ENCODE results near the gene PPARD. TPM values are rescaled to one million over a fixed set of nuclear protein-coding genes. Genes with fewer than 3 reads are reported as not detected.
A peak's percentile ranks its signal among the peaks of the same experiment; 100 is the strongest.

Gene PPARD
- total and polyA plus RNA-seq, 2 experiments from 2014 or later: 15.9 to 21.7 TPM

GRCh38 chr6:35412102-35412501, 69.7 kb downstream of the PPARD start:
- no peak overlapping the region for H3K4me2 ChIP-seq (ENCODE audit: unreplicated experiment)
- H2AFZ ChIP-seq: no peak overlapping the region
- H3K27me3 ChIP-seq (replicated peaks; ENCODE audit: insufficient read depth): no peaks in the 10 kb centered on the region
- H3K9me3 ChIP-seq (ENCODE audit: low read depth): no peaks in the 10 kb centered on the region
- peaks cover 4% of the 10 kb centered on the region for H3K4me1 ChIP-seq (ENCODE audit: insufficient read depth)
- H3K36me3 ChIP-seq (ENCODE audit: low read depth): no peaks in the 10 kb centered on the region
- WGBS, 2 experiments (ENCODE audit: low coverage in 1 of 2, low lambda C conversion rate in 2 of 2, missing lambda C conversion rate in 2 of 2): 91 to 94% methylated on average over 6 to 8 of the region's 8 CpGs
- DNase-seq: no peak
- 0 out of 2 replicates have a peak, but pooled peaks cover 5% of the 10 kb centered on the region for H3F3A ChIP-seq (ENCODE audit: insufficient read depth)
- no peak overlapping the region for H3K27ac ChIP-seq
- no peaks in the 10 kb centered on the region for H3K9me2 ChIP-seq (ENCODE audit: insufficient read depth)
- in situ Hi-C loops (cut with MboI): no loop called here
- no peak overlapping the region for H3K4me3 ChIP-seq
- peaks cover 35% of the 10 kb centered on the region for H3K79me2 ChIP-seq (ENCODE audit: insufficient read depth)
- H4K20me1 ChIP-seq (ENCODE audit: insufficient read depth): no peaks in the 10 kb centered on the region
- no peak overlapping the region for H3K9ac ChIP-seq
- TF ChIP-seq EZH2 (IDR thresholded peaks at IDR 0.05; ENCODE audit: insufficient read depth, poor library complexity, severe bottlenecking): no peak
- no peak for TF ChIP-seq EZH2phosphoT487 (IDR thresholded peaks at IDR 0.05; ENCODE audit: insufficient read depth, low read depth)

GRCh38 chr6:35413911-35414310, 71.6 kb downstream of the PPARD start:
- DNase-seq: no peak
- WGBS, 2 experiments (ENCODE audit: low coverage in 1 of 2, low lambda C conversion rate in 2 of 2, missing lambda C conversion rate in 2 of 2): 93 to 96% methylated on average over 6 of the region's 6 CpGs
- TF ChIP-seq EZH2phosphoT487 (IDR thresholded peaks at IDR 0.05; ENCODE audit: insufficient read depth, low read depth) (no peak), EZH2 (IDR thresholded peaks at IDR 0.05; ENCODE audit: insufficient read depth, poor library complexity, severe bottlenecking) (no peak)
- no peak overlapping the region for H3K9ac ChIP-seq
- no peak overlapping the region for H2AFZ ChIP-seq
- H3K79me2 ChIP-seq (ENCODE audit: insufficient read depth): peaks cover 32% of the 10 kb centered on the region
- H3K9me2 ChIP-seq (ENCODE audit: insufficient read depth): no peaks in the 10 kb centered on the region
- no peak overlapping the region for H3K4me3 ChIP-seq
- H4K20me1 ChIP-seq (ENCODE audit: insufficient read depth): no peaks in the 10 kb centered on the region
- no peaks in the 10 kb centered on the region for H3K27me3 ChIP-seq (replicated peaks; ENCODE audit: insufficient read depth)
- no peak overlapping the region for H3K4me2 ChIP-seq (ENCODE audit: unreplicated experiment)
- no peak overlapping the region for H3K27ac ChIP-seq
- in situ Hi-C loops (cut with MboI): no loop called here
- H3K36me3 ChIP-seq (ENCODE audit: low read depth): no peaks in the 10 kb centered on the region
- H3F3A ChIP-seq (ENCODE audit: insufficient read depth): 0 out of 2 replicates have a peak, but pooled peaks cover 5% of the 10 kb centered on the region
- H3K4me1 ChIP-seq (ENCODE audit: insufficient read depth): peaks cover 4% of the 10 kb centered on the region
- no peaks in the 10 kb centered on the region for H3K9me3 ChIP-seq (ENCODE audit: low read depth)

GRCh38 chr6:35415065-35415891, 72.9 kb downstream of the PPARD start:
- Histone ChIP-seq H3F3A (ENCODE audit: insufficient read depth) (0 out of 2 replicates have a peak, but pooled peaks cover 5% of the 10 kb centered on the region), H3K27ac (peak overlapping the region; percentile 45), H3K9ac (peak overlapping the region; percentile 10; the same call in 1 of the 2 replicates), H2AFZ (no peak overlapping the region), H3K79me2 (ENCODE audit: insufficient read depth) (peaks cover 23% of the 10 kb centered on the region), H3K27me3 (replicated peaks; ENCODE audit: insufficient read depth) (no peaks in the 10 kb centered on the region), H3K9me2 (ENCODE audit: insufficient read depth) (no peaks in the 10 kb centered on the region), H3K4me1 (ENCODE audit: insufficient read depth) (peaks cover 12% of the 10 kb centered on the region), H3K4me2 (ENCODE audit: unreplicated experiment) (no peak overlapping the region), H3K4me3 (no peak overlapping the region), H3K9me3 (ENCODE audit: low read depth) (no peaks in the 10 kb centered on the region), H4K20me1 (ENCODE audit: insufficient read depth) (no peaks in the 10 kb centered on the region), H3K36me3 (ENCODE audit: low read depth) (no peaks in the 10 kb centered on the region)
- TF ChIP-seq EZH2phosphoT487 (IDR thresholded peaks at IDR 0.05; ENCODE audit: insufficient read depth, low read depth): no peak
- no peak for TF ChIP-seq EZH2 (IDR thresholded peaks at IDR 0.05; ENCODE audit: insufficient read depth, poor library complexity, severe bottlenecking)
- DNase-seq: peak; percentile 94
- 57 to 60% methylated on average over 7 of the region's 7 CpGs for WGBS, 2 experiments (ENCODE audit: low coverage in 1 of 2, low lambda C conversion rate in 2 of 2, missing lambda C conversion rate in 2 of 2)
- in situ Hi-C loops (cut with MboI): no loop called here

- H3K27ac ChIP-seq: no peak overlapping the region
- H3K4me2 ChIP-seq (ENCODE audit: unreplicated experiment): no peak overlapping the region
- in situ Hi-C loops (cut with MboI): no loop called here
- H3K9me3 ChIP-seq (ENCODE audit: low read depth): no peaks in the 10 kb centered on the region
- H3K36me3 ChIP-seq (ENCODE audit: low read depth): no peaks in the 10 kb centered on the region; the same call in 1 of the 2 replicates
- no peaks in the 10 kb centered on the region for H4K20me1 ChIP-seq (ENCODE audit: insufficient read depth)
- no peak for DNase-seq
- H3K4me3 ChIP-seq: no peak overlapping the region
- no peak overlapping the region for H2AFZ ChIP-seq
- no peaks in the 10 kb centered on the region for H3K9me2 ChIP-seq (ENCODE audit: insufficient read depth)
- H3K4me1 ChIP-seq (ENCODE audit: insufficient read depth): peaks cover 12% of the 10 kb centered on the region
- WGBS, 2 experiments (ENCODE audit: low coverage in 1 of 2, low lambda C conversion rate in 2 of 2, missing lambda C conversion rate in 2 of 2): 87 to 94% methylated on average over 13 to 14 of the region's 14 CpGs
- H3F3A ChIP-seq (ENCODE audit: insufficient read depth): 0 out of 2 replicates have a peak, but pooled peaks cover 5% of the 10 kb centered on the region
- no peaks in the 10 kb centered on the region for H3K27me3 ChIP-seq (replicated peaks; ENCODE audit: insufficient read depth)
- H3K9ac ChIP-seq: no peak overlapping the region
- H3K79me2 ChIP-seq (ENCODE audit: insufficient read depth): peaks cover 12% of the 10 kb centered on the region
- TF ChIP-seq EZH2 (IDR thresholded peaks at IDR 0.05; ENCODE audit: insufficient read depth, poor library complexity, severe bottlenecking): no peak
- TF ChIP-seq EZH2phosphoT487 (IDR thresholded peaks at IDR 0.05; ENCODE audit: insufficient read depth, low read depth): no peak
Observed at GRCh38 chr6:35417979-35418661, 75.8 kb downstream of the PPARD start.
